H1 (cell line): ENCODE data around the gene ADAMTS6.

Experiments used
- CHD2 ChIP-seq: IDR thresholded peaks from 2 replicates; pipeline ENCODE4 v1.6.1; 2012; ENCODE audit warnings: low read length, improper control_type of control experiment
- CTCF ChIP-seq, 3 experiments: IDR thresholded peaks; 1 replicate in 2 of 3; 2 replicates in 1 of 3; pipeline versions ENCODE4 v1.5.1 to v1.6.1; 2011; ENCODE audit warnings: low read length in 3 of 3, mild to moderate bottlenecking in 3 of 3, inconsistent platforms in 2 of 3, low read depth in 1 of 3, moderate library complexity in 1 of 3; ENCODE audit not compliant: insufficient read depth in 1 of 3; ENCODE audit errors: control extremely low read depth in 1 of 3
- POU5F1 ChIP-seq: IDR thresholded peaks from 2 replicates; pipeline ENCODE4 v1.6.1; 2011; ENCODE audit warnings: low read depth, mild to moderate bottlenecking, low read length, moderate library complexity
- SP2 ChIP-seq: IDR thresholded peaks from 2 replicates; pipeline ENCODE4 v1.6.1; 2012; ENCODE audit warnings: mild to moderate bottlenecking, low read length, inconsistent platforms
- SP4 ChIP-seq: IDR thresholded peaks from 2 replicates; pipeline ENCODE4 v1.6.1; 2012; ENCODE audit warnings: low read length, inconsistent platforms
- TAF1 ChIP-seq: IDR thresholded peaks from 2 replicates; pipeline ENCODE4 v1.6.1; 2011; ENCODE audit warnings: mild to moderate bottlenecking, low read depth, low read length
- USF2 ChIP-seq: IDR thresholded peaks from 2 replicates; pipeline ENCODE4 v1.6.1; 2011; ENCODE audit warnings: low read length, improper control_type of control experiment

- TF ChIP-seq TAF1, result no peak
- no peak for TF ChIP-seq SP4
- no peak for TF ChIP-seq CHD2
- TF ChIP-seq USF2, result no peak
- no peak for TF ChIP-seq CTCF (IDR thresholded peaks at IDR 0.05; ENCODE audit: control extremely low read depth in 1 of 3, insufficient read depth in 1 of 3, low read depth in 1 of 3, low read length in 3 of 3)
- TF ChIP-seq POU5F1, result no peak
- no peak for TF ChIP-seq SP2
Measured at GRCh38 chr5:65459995-65460394, 21.7 kb downstream of the ADAMTS6 start.
